ENCODE results near the gene ATG16L1. TPM values are rescaled to one million over a fixed set of nuclear protein-coding genes. Genes with fewer than 3 reads are reported as not detected.

ATG16L1 gene
- total and polyA plus RNA-seq, 2 experiments from 2014 or later = 15.3 to 37.9 TPM

GRCh38 chr2:233259730-233260129 is 8.3 kb downstream of the ATG16L1 start:
- ATAC-seq (no peak), DNase-seq (ENCODE audit: low spot score) (no peak)
- Histone ChIP-seq H3K79me2 (replicated peaks; ENCODE audit: insufficient read depth) (peaks cover 63% of the 10 kb centered on the region), H4K20me1 (replicated peaks; ENCODE audit: insufficient read depth) (peaks cover 43% of the 10 kb centered on the region), H3F3A (replicated peaks; ENCODE audit: low read depth) (no peaks in the 10 kb centered on the region), H3K4me3 (no peak overlapping the region), H3K4me1 (ENCODE audit: insufficient read depth) (no peaks in the 10 kb centered on the region), H3K36me3 (ENCODE audit: insufficient read depth) (peaks cover 65% of the 10 kb centered on the region), H3K4me2 (no peak overlapping the region), H3K9me2 (ENCODE audit: insufficient read depth) (no peaks in the 10 kb centered on the region), H2AFZ (no peak overlapping the region), H3K27ac (ENCODE audit: low read depth) (no peak overlapping the region), H3K27me3 (ENCODE audit: insufficient read depth) (no peaks in the 10 kb centered on the region)
- Mint-ChIP-seq H3K4me1 (no peaks in the 10 kb centered on the region), H3K27ac (no peak overlapping the region), H3K4me3 (no peak overlapping the region), H3K27me3 (ENCODE audit: insufficient read depth, low read depth, poor library complexity) (peaks cover 2% of the 10 kb centered on the region), H3K36me3 (ENCODE audit: low read depth) (peaks cover 86% of the 10 kb centered on the region), H3K9me3 (no peaks in the 10 kb centered on the region)
- TF ChIP-seq EZH2 (IDR thresholded peaks at IDR 0.05; ENCODE audit: low read depth, unreplicated experiment) = no peak
- TF ChIP-seq JUNB (IDR thresholded peaks at IDR 0.05; ENCODE audit: unreplicated experiment) = no peak
- TF ChIP-seq ETS1 (IDR thresholded peaks at IDR 0.05) = no peak
- TF ChIP-seq CREB1 (CRISPR knock-in tag; IDR thresholded peaks at IDR 0.05; ENCODE audit: low read depth) = no peak
- no peak for TF ChIP-seq ZNF331 (CRISPR knock-in tag; IDR thresholded peaks at IDR 0.05; ENCODE audit: low read depth)
- no peak for TF ChIP-seq REST (IDR thresholded peaks at IDR 0.05; ENCODE audit: unreplicated experiment)
- no peak for TF ChIP-seq POLR2AphosphoS5 (IDR thresholded peaks at IDR 0.05; ENCODE audit: low read depth)
- no peak for TF ChIP-seq ZNF462 (CRISPR knock-in tag; IDR thresholded peaks at IDR 0.05)
- no peak for TF ChIP-seq EZH2phosphoT487 (IDR thresholded peaks at IDR 0.05; ENCODE audit: unreplicated experiment)
- no peak for TF ChIP-seq STAT1 (IDR thresholded peaks at IDR 0.05; ENCODE audit: unreplicated experiment)
- no peak for TF ChIP-seq ZNF114 (CRISPR knock-in tag; IDR thresholded peaks at IDR 0.05)
- TF ChIP-seq CTCF (conservative IDR thresholded peaks at IDR 0.05; ENCODE audit: low read depth in 2 of 2) = no peak
- no peak for TF ChIP-seq NANOG (IDR thresholded peaks at IDR 0.05; ENCODE audit: borderline replicate concordance)
